Stomach (tissue), 9 donors: ENCODE results near the gene ARFGAP3. TPM values are rescaled to one million over a fixed set of nuclear protein-coding genes. Genes with fewer than 3 reads are reported as not detected.

ENCODE experiments used
- DNase-seq, 2 donors: peaks; one replicate each; pipeline versions ENCODE4 v3.0.0 to v3.0.0-alpha.2; 2013 to 2019
- H3K27ac ChIP-seq, 5 donors: fragments of 200-600 bp in 4 of 5; sonication (generic) in 4 of 5; one replicate each; pipeline ENCODE4 v1.5.1; 2013 to 2019; ENCODE audit warnings: mild to moderate bottlenecking in 1 of 5, moderate library complexity in 1 of 5
- H3K27me3 ChIP-seq, 3 donors: fragments of 200-600 bp; sonication (generic); one replicate each; pipeline ENCODE4 v1.5.1; 2017 to 2019; ENCODE audit warnings: mixed run types in 1 of 3
- H3K36me3 ChIP-seq, 4 donors: fragments of 200-600 bp; sonication (generic); 1 replicate in 3 of 4; 2 replicates in 1 of 4; pipeline ENCODE4 v1.5.1; 2016 to 2019
- H3K4me1 ChIP-seq, 4 donors: fragments of 200-600 bp; sonication (generic); one replicate each; pipeline ENCODE4 v1.5.1; 2016 to 2019
- H3K4me3 ChIP-seq, 4 donors: fragments of 200-600 bp; sonication (generic) in 3 of 4; one replicate each; pipeline ENCODE4 v1.5.1; 2016 to 2019; ENCODE audit warnings: mild to moderate bottlenecking in 1 of 4
- H3K9me3 ChIP-seq, 4 donors: fragments of 200-600 bp; sonication (generic); one replicate each; pipeline ENCODE4 v1.5.1; 2016 to 2019
- EP300 ChIP-seq: sonication (generic); formaldehyde crosslinking; IDR thresholded peaks from one replicate; pipeline ENCODE4 v1.6.1; 2017; ENCODE audit warnings: antibody characterized with exemption
- POLR2A ChIP-seq, 4 donors: fragments of 450-650 bp; IDR thresholded peaks; one replicate each; pipeline ENCODE4 v1.6.1; 2016; ENCODE audit warnings: antibody characterized with exemption in 4 of 4, control low read depth in 2 of 4, mild to moderate bottlenecking in 1 of 4, moderate library complexity in 1 of 4
- POLR2AphosphoS5 ChIP-seq, 3 donors: sonication (generic); formaldehyde crosslinking; IDR thresholded peaks; one replicate each; pipeline ENCODE4 v1.6.1; 2016; ENCODE audit warnings: antibody characterized with exemption in 3 of 3
- WGBS, 5 donors: extraction: QIAGEN DNeasy Blood & Tissue Kit in 3 of 5; methylation state at CpG; one replicate each; pipeline versions ENCODE4 v1.1.5 to v1.1.7; 2013 to 2018; 5-methylcytosine and 5-hydroxymethylcytosine counted together
- intact Hi-C: fragments of 100-400 bp; cut with DNase I; formaldehyde crosslinking; loops from one replicate; pipeline ENCODE4 v1.15.1; 2023; ENCODE audit warnings: low total_unique reads
- polyA plus RNA-seq, 3 donors: library from polyadenylated mRNA; stranded (reverse); fragments of 200-250 nt; gene quantifications; one replicate each; pipeline ENCODE4 v1.2.3, GENCODE V29; 2013
- total RNA-seq, 5 donors: library from RNA; depleted of rRNA; stranded (reverse); fragments of >200 nt; gene quantifications; one replicate each; pipeline versions ENCODE4 v1.1.0 to v1.2.3, GENCODE V29; 2014 to 2016
- TF ChIP-seq, protein P1 (sequence below), 7 experiments: fragments of 450-650 bp in 4 of 7; fragments of 200-600 bp in 3 of 7; sonication (generic) in 3 of 7; IDR thresholded peaks; one replicate each; pipeline ENCODE4 v1.5.1; 2016 to 2019; ENCODE audit warnings: antibody characterized with exemption in 7 of 7, control low read depth in 2 of 7, mild to moderate bottlenecking in 1 of 7
- donor health status: healthy with polysubstance abuse.
- donor health status: Bipolar disorder and iron deficiency.
- donor health status: healthy.

The ARFGAP3 gene
- total and polyA plus RNA-seq, 8 donors = 4.6 to 77.5 (median 39.9) TPM

- H3K27me3 ChIP-seq = no peaks in the 10 kb centered on the region
- H3K4me3 ChIP-seq = no peak overlapping the region
- H3K4me1 ChIP-seq = peaks cover 19 to 38% (median 32%) of the 10 kb centered on the region in 4 donors
- intact Hi-C loops = no loop called here
- TF ChIP-seq POLR2AphosphoS5 (IDR thresholded peaks at IDR 0.05) (peak in 1 of 3 donors; percentile 79), EP300 (no peak), POLR2A (IDR thresholded peaks at IDR 0.05) (no peak)
- TF ChIP-seq, protein P1, sequence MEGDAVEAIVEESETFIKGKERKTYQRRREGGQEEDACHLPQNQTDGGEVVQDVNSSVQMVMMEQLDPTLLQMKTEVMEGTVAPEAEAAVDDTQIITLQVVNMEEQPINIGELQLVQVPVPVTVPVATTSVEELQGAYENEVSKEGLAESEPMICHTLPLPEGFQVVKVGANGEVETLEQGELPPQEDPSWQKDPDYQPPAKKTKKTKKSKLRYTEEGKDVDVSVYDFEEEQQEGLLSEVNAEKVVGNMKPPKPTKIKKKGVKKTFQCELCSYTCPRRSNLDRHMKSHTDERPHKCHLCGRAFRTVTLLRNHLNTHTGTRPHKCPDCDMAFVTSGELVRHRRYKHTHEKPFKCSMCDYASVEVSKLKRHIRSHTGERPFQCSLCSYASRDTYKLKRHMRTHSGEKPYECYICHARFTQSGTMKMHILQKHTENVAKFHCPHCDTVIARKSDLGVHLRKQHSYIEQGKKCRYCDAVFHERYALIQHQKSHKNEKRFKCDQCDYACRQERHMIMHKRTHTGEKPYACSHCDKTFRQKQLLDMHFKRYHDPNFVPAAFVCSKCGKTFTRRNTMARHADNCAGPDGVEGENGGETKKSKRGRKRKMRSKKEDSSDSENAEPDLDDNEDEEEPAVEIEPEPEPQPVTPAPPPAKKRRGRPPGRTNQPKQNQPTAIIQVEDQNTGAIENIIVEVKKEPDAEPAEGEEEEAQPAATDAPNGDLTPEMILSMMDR (IDR thresholded peaks at IDR 0.05) = no peak
- H3K9me3 ChIP-seq = no peaks in the 10 kb centered on the region
- H3K36me3 ChIP-seq = peaks cover 32 to 77% (median 69%) of the 10 kb centered on the region in 4 donors
- DNase-seq = no peak
- H3K27ac ChIP-seq = peak overlapping the region in 3 of 5 donors; percentile 50 to 74 (median 68)
- 37 to 65% (median 45%) methylated on average over 4 of the region's 4 CpGs for WGBS, 5 donors
These were observed 12.3 kb downstream of the ARFGAP3 start for GRCh38 chr22:42844756-42845155.

GRCh38 chr22:42842658-42843370 is 14.3 kb downstream of the ARFGAP3 start:
- 88 to 92% (median 90%) methylated on average over 14 of the region's 14 CpGs for WGBS, 5 donors
- DNase-seq = no peak
- Histone ChIP-seq H3K4me3 (no peak overlapping the region), H3K27me3 (no peaks in the 10 kb centered on the region), H3K36me3 (peaks cover 39 to 86% (median 77%) of the 10 kb centered on the region in 4 donors), H3K9me3 (no peaks in the 10 kb centered on the region), H3K4me1 (peaks cover 11 to 29% (median 25%) of the 10 kb centered on the region in 4 donors), H3K27ac (peak overlapping the region in 1 of 5 donors; percentile 14)
- intact Hi-C loops = no loop called here
- TF ChIP-seq, protein P1 (IDR thresholded peaks at IDR 0.05) = no peak
- TF ChIP-seq EP300 (no peak), POLR2A (IDR thresholded peaks at IDR 0.05) (no peak), POLR2AphosphoS5 (IDR thresholded peaks at IDR 0.05) (no peak)

GRCh38 chr22:42841444-42841843 is 15.6 kb downstream of the ARFGAP3 start:
- DNase-seq = no peak
- no peaks in the 10 kb centered on the region for H3K9me3 ChIP-seq
- H3K27me3 ChIP-seq = no peaks in the 10 kb centered on the region
- 47 to 78% (median 55%) methylated on average over 3 of the region's 3 CpGs for WGBS, 5 donors
- intact Hi-C loops = no loop called here
- peaks cover 37 to 86% (median 78%) of the 10 kb centered on the region in 4 donors for H3K36me3 ChIP-seq
- TF ChIP-seq POLR2AphosphoS5 (IDR thresholded peaks at IDR 0.05) = no peak
- TF ChIP-seq, protein P1 (IDR thresholded peaks at IDR 0.05) = no peak
- no peak for TF ChIP-seq EP300
- no peak for TF ChIP-seq POLR2A (IDR thresholded peaks at IDR 0.05)
- H3K27ac ChIP-seq = peak overlapping the region in 1 of 5 donors; percentile 11
- H3K4me3 ChIP-seq = no peak overlapping the region
- H3K4me1 ChIP-seq = peaks cover 11 to 26% (median 23%) of the 10 kb centered on the region in 4 donors

- peaks cover 0 to 20% (median 10%) of the 10 kb centered on the region in 4 donors for H3K4me1 ChIP-seq
- 83 to 100% (median 92%) methylated on average over 4 of the region's 4 CpGs for WGBS, 5 donors
- no peak for DNase-seq
- no peaks in the 10 kb centered on the region for H3K9me3 ChIP-seq
- H3K27ac ChIP-seq = no peak overlapping the region
- TF ChIP-seq, protein P1 (IDR thresholded peaks at IDR 0.05) = no peak
- TF ChIP-seq POLR2AphosphoS5 (IDR thresholded peaks at IDR 0.05) (no peak), POLR2A (IDR thresholded peaks at IDR 0.05) (no peak), EP300 (no peak)
- no peak overlapping the region for H3K4me3 ChIP-seq
- intact Hi-C loops = no loop called here
- H3K27me3 ChIP-seq = no peaks in the 10 kb centered on the region
- peaks cover 56 to 86% (median 83%) of the 10 kb centered on the region in 4 donors for H3K36me3 ChIP-seq
These were observed 19.5 kb downstream of the ARFGAP3 start for GRCh38 chr22:42837556-42837955.
